ENCODE measurements around the gene P3H2. TPM values are rescaled to one million over a fixed set of nuclear protein-coding genes. Genes with fewer than 3 reads are reported as not detected.
"Not testable (repeated sequence)": the region's sequence is repeated elsewhere in the genome, so short reads cannot be mapped to it uniquely, and the experiment has no call there.

P3H2 gene
- total RNA-seq, 2 donors from 2014 or later = 14.6 to 22.2 TPM

GRCh38 chr3:190084983-190085382 lies 35.7 kb downstream of the P3H2 start:
- TF ChIP-seq CTCF (IDR thresholded peaks at IDR 0.05) = no peak
- no peaks in the 10 kb centered on the region for H3K4me1 ChIP-seq

GRCh38 chr3:190083635-190084034 lies 37.1 kb downstream of the P3H2 start:
- H3K36me3 ChIP-seq = no peaks in the 10 kb centered on the region

More at GRCh38 chr3:190084983-190085382, 35.7 kb downstream of the P3H2 start:
- no peak for DNase-seq
- H3K9ac ChIP-seq (ENCODE audit: low read depth in 2 of 2, low read length in 2 of 2) = no peak overlapping the region
- no peak overlapping the region for H3K27ac ChIP-seq
- H3K9me3 ChIP-seq = no peaks in the 10 kb centered on the region
- no peaks in the 10 kb centered on the region for H3K36me3 ChIP-seq
- intact Hi-C loops (cut with DNase I) = no loop called here
- H3K27me3 ChIP-seq = no peaks in the 10 kb centered on the region
- no peak overlapping the region for H3K4me3 ChIP-seq

GRCh38 chr3:190081389-190081788 lies 39.3 kb downstream of the P3H2 start:
- H3K9ac ChIP-seq (ENCODE audit: low read depth in 2 of 2, low read length in 2 of 2) = no peak overlapping the region
- no peak for TF ChIP-seq CTCF (IDR thresholded peaks at IDR 0.05)
- no peaks in the 10 kb centered on the region for H3K4me1 ChIP-seq
- intact Hi-C loops (cut with DNase I) = no loop called here
- H3K36me3 ChIP-seq = no peaks in the 10 kb centered on the region
- no peaks in the 10 kb centered on the region for H3K27me3 ChIP-seq
- no peak overlapping the region for H3K4me3 ChIP-seq
- no peak for DNase-seq
- no peak overlapping the region for H3K27ac ChIP-seq
- H3K9me3 ChIP-seq = no peaks in the 10 kb centered on the region

More at GRCh38 chr3:190083635-190084034, 37.1 kb downstream of the P3H2 start:
- DNase-seq = no peak
- no peaks in the 10 kb centered on the region for H3K4me1 ChIP-seq
- no peak overlapping the region for H3K9ac ChIP-seq (ENCODE audit: low read depth in 2 of 2, low read length in 2 of 2)
- H3K4me3 ChIP-seq = no peak overlapping the region
- no peaks in the 10 kb centered on the region for H3K27me3 ChIP-seq
- no peak for TF ChIP-seq CTCF (IDR thresholded peaks at IDR 0.05)
- no peak overlapping the region for H3K27ac ChIP-seq
- no peaks in the 10 kb centered on the region for H3K9me3 ChIP-seq
- intact Hi-C loops (cut with DNase I) = no loop called here

- H3K4me3 ChIP-seq; DNase-seq; H3K27me3 ChIP-seq; H3K9me3 ChIP-seq; H3K9ac ChIP-seq (ENCODE audit: low read depth in 2 of 2, low read length in 2 of 2); H3K27ac ChIP-seq; intact Hi-C loops (cut with DNase I); H3K4me1 ChIP-seq; H3K36me3 ChIP-seq: not testable (repeated sequence)
Measured at GRCh38 chr3:190079173-190079572, 41.5 kb downstream of the P3H2 start.

GRCh38 chr3:190077395-190078045 lies 43.2 kb downstream of the P3H2 start:
- Histone ChIP-seq H3K36me3 (no peaks in the 10 kb centered on the region), H3K9me3 (no peaks in the 10 kb centered on the region), H3K4me3 (no peak overlapping the region), H3K27ac (no peak overlapping the region), H3K27me3 (no peaks in the 10 kb centered on the region), H3K4me1 (no peaks in the 10 kb centered on the region), H3K9ac (ENCODE audit: low read depth in 2 of 2, low read length in 2 of 2) (no peak overlapping the region)
- no peak for DNase-seq
- intact Hi-C loops (cut with DNase I) = no loop called here
- no peak for TF ChIP-seq CTCF (IDR thresholded peaks at IDR 0.05)

GRCh38 chr3:190076601-190077394 lies 43.9 kb downstream of the P3H2 start:
- H3K27me3 ChIP-seq = no peaks in the 10 kb centered on the region
- no peak for TF ChIP-seq CTCF (IDR thresholded peaks at IDR 0.05)
- H3K9ac ChIP-seq (ENCODE audit: low read depth in 2 of 2, low read length in 2 of 2) = no peak overlapping the region
- H3K4me1 ChIP-seq = no peaks in the 10 kb centered on the region
- no peaks in the 10 kb centered on the region for H3K36me3 ChIP-seq
- no peak overlapping the region for H3K4me3 ChIP-seq
- H3K27ac ChIP-seq = no peak overlapping the region
- H3K9me3 ChIP-seq = no peaks in the 10 kb centered on the region
- intact Hi-C loops (cut with DNase I) = no loop called here
- DNase-seq = no peak

All from colonic mucosa (tissue), 4 donors.